HG03045 (cell line): ENCODE results near the gene OR4E2.
"Not testable (repeated sequence)": the region's sequence is repeated elsewhere in the genome, so short reads cannot be mapped to it uniquely, and the experiment has no call there.

Experiments used
- ATAC-seq: cut with Tn5 transposase; IDR thresholded peaks from one replicate; pipeline ENCODE4 v1.9.1; 2021; ENCODE audit warnings: mild to moderate bottlenecking, moderate library complexity; ENCODE audit not compliant: unreplicated experiment

OR4E2 gene

GRCh38 chr14:21686468-21686867, 32.8 kb downstream of the OR4E2 start:
- no peak for ATAC-seq

- no peak for ATAC-seq
Observed at GRCh38 chr14:21694425-21694824, 40.8 kb downstream of the OR4E2 start.

- not testable (repeated sequence) for ATAC-seq
Observed at GRCh38 chr14:21697662-21698061, 44.0 kb downstream of the OR4E2 start.

DNA sequence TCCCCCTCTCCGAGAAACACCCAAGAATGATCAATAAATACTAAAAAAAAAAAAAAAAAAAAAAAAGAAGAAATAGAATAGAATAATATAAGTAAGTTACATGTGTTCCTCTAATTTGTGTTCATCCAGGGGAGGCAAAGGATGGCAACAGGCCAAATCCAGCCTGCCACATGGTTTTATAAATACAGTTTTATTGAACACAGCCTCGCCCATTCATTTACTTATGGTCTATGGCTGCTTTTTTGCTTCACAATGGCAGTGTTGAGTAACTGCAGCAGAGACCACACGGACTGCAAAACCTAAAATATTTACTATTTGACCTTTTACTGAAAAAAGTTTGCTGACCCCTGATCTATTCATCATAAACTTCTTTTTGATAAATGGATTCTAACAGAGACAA, 44.9 kb downstream of the OR4E2 start:
- not testable (repeated sequence) for ATAC-seq

GRCh38 chr14:21699551-21699950, 45.9 kb downstream of the OR4E2 start:
- no peak for ATAC-seq

- ATAC-seq, result no peak
Observed at GRCh38 chr14:21702316-21702715, 48.7 kb downstream of the OR4E2 start.

GRCh38 chr14:21703357-21704326, 50.0 kb downstream of the OR4E2 start:
- ATAC-seq, result no peak

DNA sequence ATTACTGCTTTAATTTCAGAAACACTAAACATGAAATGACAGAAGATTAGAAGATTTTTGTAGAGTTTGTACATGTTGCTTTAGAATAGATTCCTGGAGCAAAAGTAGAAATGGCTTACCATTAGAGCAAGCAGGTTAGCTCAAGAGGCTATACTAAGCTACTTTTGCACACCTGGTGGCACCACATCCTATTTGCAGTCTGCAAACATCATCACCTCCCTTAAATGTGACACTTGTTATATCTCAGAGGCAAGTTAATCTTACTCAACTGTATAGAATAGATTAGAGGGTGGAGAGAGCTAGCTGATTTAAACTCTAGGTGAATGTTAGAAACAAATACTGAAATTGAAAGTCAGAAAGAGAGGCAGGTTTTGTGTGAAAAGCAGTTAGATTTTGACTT, 50.7 kb downstream of the OR4E2 start:
- ATAC-seq, result no peak

- no peak for ATAC-seq
Observed at GRCh38 chr14:21711360-21711961, 57.8 kb downstream of the OR4E2 start.

- no peak for ATAC-seq
Observed at GRCh38 chr14:21712036-21712435, 58.4 kb downstream of the OR4E2 start.

- ATAC-seq, result no peak
Observed at GRCh38 chr14:21714318-21714929, 60.8 kb downstream of the OR4E2 start.
